Measurements from ENCODE around the gene WAPL.

The WAPL gene

GRCh38 chr10:86409183-86409582 lies 112.4 kb downstream of the WAPL start:
- Histone ChIP-seq H3K9me3 (ENCODE audit: control insufficient read depth, low read length) (peaks cover 4% of the 10 kb centered on the region), H3K4me3 (ENCODE audit: low read length) (no peak overlapping the region), H3K4me1 (ENCODE audit: control insufficient read depth, insufficient read depth, low read length) (peaks cover 16% of the 10 kb centered on the region), H3K36me3 (ENCODE audit: control insufficient read depth, insufficient read depth, low read length, severe bottlenecking) (no peaks in the 10 kb centered on the region), H3K9ac (ENCODE audit: low read length) (no peak overlapping the region), H3K27me3 (replicated peaks; ENCODE audit: control insufficient read depth, insufficient read depth, low read length) (no peaks in the 10 kb centered on the region)
- no peak for DNase-seq (ENCODE audit: low read depth)

- Histone ChIP-seq H3K27me3 (replicated peaks; ENCODE audit: control insufficient read depth, insufficient read depth, low read length) (no peaks in the 10 kb centered on the region), H3K36me3 (ENCODE audit: control insufficient read depth, insufficient read depth, low read length, severe bottlenecking) (no peaks in the 10 kb centered on the region), H3K4me3 (ENCODE audit: low read length) (no peak overlapping the region)
Measured at GRCh38 chr10:86403183-86403797, 118.3 kb downstream of the WAPL start.

GRCh38 chr10:86402283-86402941 lies 119.2 kb downstream of the WAPL start:
- peak overlapping the region; percentile 42 for H3K9ac ChIP-seq (ENCODE audit: low read length)
- peak overlapping the region; percentile 53 for H3K4me3 ChIP-seq (ENCODE audit: low read length)
- no peaks in the 10 kb centered on the region for H3K27me3 ChIP-seq (replicated peaks; ENCODE audit: control insufficient read depth, insufficient read depth, low read length)
- DNase-seq (ENCODE audit: low read depth), result peak; percentile 66
- H3K9me3 ChIP-seq (ENCODE audit: control insufficient read depth, low read length), result no peaks in the 10 kb centered on the region
- H3K36me3 ChIP-seq (ENCODE audit: control insufficient read depth, insufficient read depth, low read length, severe bottlenecking), result no peaks in the 10 kb centered on the region
- peaks cover 19% of the 10 kb centered on the region for H3K4me1 ChIP-seq (ENCODE audit: control insufficient read depth, insufficient read depth, low read length)

More at GRCh38 chr10:86403183-86403797, 118.3 kb downstream of the WAPL start:
- H3K4me1 ChIP-seq (ENCODE audit: control insufficient read depth, insufficient read depth, low read length), result peaks cover 19% of the 10 kb centered on the region
- no peak overlapping the region for H3K9ac ChIP-seq (ENCODE audit: low read length)
- H3K9me3 ChIP-seq (ENCODE audit: control insufficient read depth, low read length), result no peaks in the 10 kb centered on the region
- no peak for DNase-seq (ENCODE audit: low read depth)

GRCh38 chr10:86401588-86402282 lies 119.9 kb downstream of the WAPL start:
- H3K36me3 ChIP-seq (ENCODE audit: control insufficient read depth, insufficient read depth, low read length, severe bottlenecking), result no peaks in the 10 kb centered on the region
- H3K27me3 ChIP-seq (replicated peaks; ENCODE audit: control insufficient read depth, insufficient read depth, low read length), result no peaks in the 10 kb centered on the region
- H3K4me3 ChIP-seq (ENCODE audit: low read length), result peak overlapping the region; percentile 87
- peaks cover 19% of the 10 kb centered on the region for H3K4me1 ChIP-seq (ENCODE audit: control insufficient read depth, insufficient read depth, low read length)
- H3K9ac ChIP-seq (ENCODE audit: low read length), result peak overlapping the region; percentile 84
- DNase-seq (ENCODE audit: low read depth), result peak; percentile 10
- H3K9me3 ChIP-seq (ENCODE audit: control insufficient read depth, low read length), result no peaks in the 10 kb centered on the region

- DNase-seq (ENCODE audit: low read depth), result peak; percentile 53
- Histone ChIP-seq H3K4me1 (ENCODE audit: control insufficient read depth, insufficient read depth, low read length) (peaks cover 19% of the 10 kb centered on the region), H3K4me3 (ENCODE audit: low read length) (peak overlapping the region; percentile 87), H3K9ac (ENCODE audit: low read length) (peak overlapping the region; percentile 84), H3K27me3 (replicated peaks; ENCODE audit: control insufficient read depth, insufficient read depth, low read length) (peaks cover 4% of the 10 kb centered on the region), H3K36me3 (ENCODE audit: control insufficient read depth, insufficient read depth, low read length, severe bottlenecking) (no peaks in the 10 kb centered on the region), H3K9me3 (ENCODE audit: control insufficient read depth, low read length) (no peaks in the 10 kb centered on the region)
Measured at GRCh38 chr10:86400705-86401587, 120.6 kb downstream of the WAPL start.

GRCh38 chr10:86399879-86400704 lies 121.5 kb downstream of the WAPL start:
- peak overlapping the region; percentile 84 for H3K9ac ChIP-seq (ENCODE audit: low read length)
- H3K36me3 ChIP-seq (ENCODE audit: control insufficient read depth, insufficient read depth, low read length, severe bottlenecking), result no peaks in the 10 kb centered on the region
- no peaks in the 10 kb centered on the region for H3K9me3 ChIP-seq (ENCODE audit: control insufficient read depth, low read length)
- peaks cover 19% of the 10 kb centered on the region for H3K4me1 ChIP-seq (ENCODE audit: control insufficient read depth, insufficient read depth, low read length)
- H3K27me3 ChIP-seq (replicated peaks; ENCODE audit: control insufficient read depth, insufficient read depth, low read length), result peaks cover 4% of the 10 kb centered on the region
- H3K4me3 ChIP-seq (ENCODE audit: low read length), result peak overlapping the region; percentile 87
- DNase-seq (ENCODE audit: low read depth), result peak; percentile 99

GRCh38 chr10:86399514-86399878 lies 122.1 kb downstream of the WAPL start:
- H3K4me1 ChIP-seq (ENCODE audit: control insufficient read depth, insufficient read depth, low read length), result peaks cover 19% of the 10 kb centered on the region
- H3K4me3 ChIP-seq (ENCODE audit: low read length), result no peak overlapping the region
- DNase-seq (ENCODE audit: low read depth), result no peak
- no peaks in the 10 kb centered on the region for H3K9me3 ChIP-seq (ENCODE audit: control insufficient read depth, low read length)
- no peaks in the 10 kb centered on the region for H3K36me3 ChIP-seq (ENCODE audit: control insufficient read depth, insufficient read depth, low read length, severe bottlenecking)
- H3K27me3 ChIP-seq (replicated peaks; ENCODE audit: control insufficient read depth, insufficient read depth, low read length), result peaks cover 4% of the 10 kb centered on the region
- H3K9ac ChIP-seq (ENCODE audit: low read length), result peak overlapping the region; percentile 84

GRCh38 chr10:86397120-86397519 lies 124.5 kb downstream of the WAPL start:
- Histone ChIP-seq H3K9ac (ENCODE audit: low read length) (no peak overlapping the region), H3K4me1 (ENCODE audit: control insufficient read depth, insufficient read depth, low read length) (peaks cover 14% of the 10 kb centered on the region), H3K27me3 (replicated peaks; ENCODE audit: control insufficient read depth, insufficient read depth, low read length) (peaks cover 11% of the 10 kb centered on the region), H3K36me3 (ENCODE audit: control insufficient read depth, insufficient read depth, low read length, severe bottlenecking) (no peaks in the 10 kb centered on the region), H3K4me3 (ENCODE audit: low read length) (no peak overlapping the region), H3K9me3 (ENCODE audit: control insufficient read depth, low read length) (no peaks in the 10 kb centered on the region)
- no peak for DNase-seq (ENCODE audit: low read depth)

- no peak for DNase-seq (ENCODE audit: low read depth)
- Histone ChIP-seq H3K9ac (ENCODE audit: low read length) (no peak overlapping the region), H3K4me3 (ENCODE audit: low read length) (no peak overlapping the region), H3K9me3 (ENCODE audit: control insufficient read depth, low read length) (no peaks in the 10 kb centered on the region), H3K36me3 (ENCODE audit: control insufficient read depth, insufficient read depth, low read length, severe bottlenecking) (no peaks in the 10 kb centered on the region), H3K4me1 (ENCODE audit: control insufficient read depth, insufficient read depth, low read length) (no peaks in the 10 kb centered on the region), H3K27me3 (replicated peaks; ENCODE audit: control insufficient read depth, insufficient read depth, low read length) (peaks cover 31% of the 10 kb centered on the region)
Measured at GRCh38 chr10:86393862-86394455, 127.6 kb downstream of the WAPL start.

GRCh38 chr10:86393362-86393761 lies 128.2 kb downstream of the WAPL start:
- H3K4me1 ChIP-seq (ENCODE audit: control insufficient read depth, insufficient read depth, low read length), result no peaks in the 10 kb centered on the region
- H3K9me3 ChIP-seq (ENCODE audit: control insufficient read depth, low read length), result no peaks in the 10 kb centered on the region
- H3K36me3 ChIP-seq (ENCODE audit: control insufficient read depth, insufficient read depth, low read length, severe bottlenecking), result no peaks in the 10 kb centered on the region
- peak; percentile 9 for DNase-seq (ENCODE audit: low read depth)
- no peak overlapping the region for H3K9ac ChIP-seq (ENCODE audit: low read length)
- no peak overlapping the region for H3K4me3 ChIP-seq (ENCODE audit: low read length)
- peaks cover 33% of the 10 kb centered on the region for H3K27me3 ChIP-seq (replicated peaks; ENCODE audit: control insufficient read depth, insufficient read depth, low read length)
